Subcutaneous adipose tissue (tissue), 4 donors: Measurements from ENCODE around the gene PHLPP1. TPM values are rescaled to one million over a fixed set of nuclear protein-coding genes. Genes with fewer than 3 reads are reported as not detected.

Experiments
- CTCF ChIP-seq: fragments of 450-650 bp; IDR thresholded peaks from one replicate; pipeline ENCODE4 v1.5.1; 2016; ENCODE audit warnings: low read depth, mild to moderate bottlenecking, control low read depth, antibody characterized with exemption, moderate library complexity
- total RNA-seq, 4 donors: library from RNA; depleted of rRNA; stranded (reverse); fragments of >200 nt; gene quantifications; one replicate each; pipeline ENCODE4 v1.1.0, GENCODE V29; 2016

Gene PHLPP1
- total RNA-seq, 4 donors from 2014 or later: 9.7 to 28.3 (median 21.2) TPM

- no peak for TF ChIP-seq CTCF
Observed at GRCh38 chr18:62953663-62954062, 238.3 kb downstream of the PHLPP1 start.

GRCh38 chr18:62954366-62954765 lies 239.0 kb downstream of the PHLPP1 start:
- no peak for TF ChIP-seq CTCF

- no peak for TF ChIP-seq CTCF
Observed at GRCh38 chr18:62957885-62958472, 242.6 kb downstream of the PHLPP1 start.

- TF ChIP-seq CTCF: no peak
Observed at GRCh38 chr18:62959481-62959880, 244.1 kb downstream of the PHLPP1 start.

- TF ChIP-seq CTCF: no peak
Observed at GRCh38 chr18:62963507-62963906, 248.2 kb downstream of the PHLPP1 start.

- TF ChIP-seq CTCF: no peak
Observed at GRCh38 chr18:62964432-62964831, 249.1 kb downstream of the PHLPP1 start.

- TF ChIP-seq CTCF: no peak
Observed at GRCh38 chr18:62967089-62967488, 251.7 kb downstream of the PHLPP1 start.

GRCh38 chr18:62973689-62974088 lies 258.3 kb downstream of the PHLPP1 start:
- no peak for TF ChIP-seq CTCF
